CD4-positive, alpha-beta memory T cell (primary cell): ENCODE data around the gene DRC3. TPM values are rescaled to one million over a fixed set of nuclear protein-coding genes. Genes with fewer than 3 reads are reported as not detected.

Experiments
- CTCF ChIA-PET: fragments of 350-600 bp; sonication (Branson Sonifier 250); formaldehyde crosslinking; loops from one replicate; lab custom pipeline; 2021; ENCODE audit warnings: inconsistent platforms; ENCODE audit not compliant: partially characterized antibody; lab: Charles Lee
- POLR2A ChIA-PET: fragments of 350-600 bp; sonication (Branson Sonifier 250); formaldehyde crosslinking; loops from one replicate; lab custom pipeline; 2021; ENCODE audit not compliant: partially characterized antibody; lab: Charles Lee
- DNase-seq, 5 donors: peaks; one replicate each; pipeline versions ENCODE4 v3.0.0 to v3.0.0-alpha.2; 2020 to 2022; ENCODE audit warnings: mixed read lengths in 1 of 5
- H3K27ac ChIP-seq: one replicate; pipeline ENCODE4 v1.7.0; 2013; ENCODE audit warnings: low read depth, low read length
- H3K27me3 ChIP-seq: 2 replicates; pipeline ENCODE4 v1.7.0; 2013; ENCODE audit warnings: mild to moderate bottlenecking, low read length, moderate library complexity; ENCODE audit not compliant: insufficient read depth
- H3K36me3 ChIP-seq: 2 replicates; pipeline ENCODE4 v1.7.0; 2013; ENCODE audit warnings: mild to moderate bottlenecking, low read length, moderate library complexity; ENCODE audit not compliant: insufficient read depth
- H3K4me1 ChIP-seq: 2 replicates; pipeline ENCODE4 v1.7.0; 2013; ENCODE audit warnings: mild to moderate bottlenecking, low read length, moderate library complexity; ENCODE audit not compliant: insufficient read depth
- H3K4me3 ChIP-seq, 2 donors: one replicate each; pipeline ENCODE4 v1.7.0; 2013; ENCODE audit warnings: low read length in 2 of 2, mild to moderate bottlenecking in 1 of 2
- H3K9me3 ChIP-seq, 2 donors: one replicate each; pipeline ENCODE4 v1.7.0; 2013; ENCODE audit warnings: low read length in 2 of 2, control low read depth in 1 of 2; ENCODE audit not compliant: control insufficient read depth in 1 of 2
- H3K27ac Mint-ChIP-seq, 7 donors: one replicate each; pipeline ENCODE4 v1.8.0; 2020 to 2021; ENCODE audit warnings: mixed read lengths in 7 of 7, mild to moderate bottlenecking in 6 of 7, inconsistent platforms in 3 of 7, moderate library complexity in 3 of 7
- H3K27me3 Mint-ChIP-seq, 2 donors: one replicate each; pipeline ENCODE4 v1.8.0; 2020 to 2021; ENCODE audit warnings: mixed read lengths in 2 of 2
- H3K36me3 Mint-ChIP-seq, 2 donors: one replicate each; pipeline ENCODE4 v1.8.0; 2020 to 2021; ENCODE audit warnings: mixed read lengths in 2 of 2, inconsistent platforms in 1 of 2, mild to moderate bottlenecking in 1 of 2
- H3K4me1 Mint-ChIP-seq, 4 donors: one replicate each; pipeline ENCODE4 v1.8.0; 2020 to 2021; ENCODE audit warnings: mixed read lengths in 4 of 4, mild to moderate bottlenecking in 1 of 4
- H3K4me3 Mint-ChIP-seq, 8 donors: one replicate each; pipeline ENCODE4 v1.8.0; 2020 to 2021; ENCODE audit warnings: mixed read lengths in 8 of 8, mild to moderate bottlenecking in 7 of 8, moderate library complexity in 6 of 8, inconsistent platforms in 3 of 8
- H3K9me3 Mint-ChIP-seq, 8 donors: one replicate each; pipeline ENCODE4 v1.8.0; 2020 to 2021; ENCODE audit warnings: mixed read lengths in 8 of 8, mild to moderate bottlenecking in 5 of 8, inconsistent platforms in 3 of 8, moderate library complexity in 1 of 8
- intact Hi-C: fragments of 100-400 bp; cut with micrococcal nuclease; formaldehyde crosslinking; loops from one replicate; pipeline ENCODE4 v1.15.1; 2023
- polyA plus RNA-seq, 2 donors: library from polyadenylated mRNA; unstranded; fragments of 300-500 nt; fragmentation: Illumina TruSeq; gene quantifications; one replicate each; pipeline ENCODE4 v1.2.3, GENCODE V29; 2021
- total RNA-seq, 2 experiments: library from RNA; stranded (reverse); gene quantifications; one replicate each; pipeline ENCODE4 v1.2.3, GENCODE V29; 2021

DRC3 gene
- total and polyA plus RNA-seq, 4 experiments from 2014 or later: 0.24 to 0.67 (median 0.64) TPM; not detected in 1

GRCh38 chr17:18037486-18037885, 64.8 kb downstream of the DRC3 start:
- H3K4me3 ChIP-seq: no peak overlapping the region
- Mint-ChIP-seq H3K36me3 (peaks cover 0 to 9% of the 10 kb centered on the region in 2 donors), H3K27me3 (no peaks in the 10 kb centered on the region), H3K4me1 (peaks cover 40 to 67% (median 51%) of the 10 kb centered on the region in 4 donors), H3K27ac (peak overlapping the region in 5 of 7 donors; percentile 38 to 99 (median 80)), H3K4me3 (peak overlapping the region; percentile 42 to 100 (median 98)), H3K9me3 (peaks cover 0 to 1% (median 0%) of the 10 kb centered on the region in 8 donors)
- no peaks in the 10 kb centered on the region for H3K27me3 ChIP-seq
- H3K36me3 ChIP-seq: no peaks in the 10 kb centered on the region
- no peaks in the 10 kb centered on the region for H3K9me3 ChIP-seq
- H3K27ac ChIP-seq: no peak overlapping the region
- ChIA-PET POLR2A (interaction anchor here (1.2 kb wide), 2 partner anchors 65 to 148 kb away, joined by 3 to 5 read pairs; partner anchors contain the start of genes DRC3 and TOM1L2), CTCF (interaction anchor here (1.7 kb wide), 1 partner anchor 357 kb away, joined by 5 read pairs; no protein-coding TSS in a partner anchor)
- H3K4me1 ChIP-seq: peaks cover 35% of the 10 kb centered on the region
- intact Hi-C loops: loop anchor here (5.0 kb wide), 1 partner anchor 560 kb away; the partner anchor contains the start of gene MED9
- no peak for DNase-seq

DNA sequence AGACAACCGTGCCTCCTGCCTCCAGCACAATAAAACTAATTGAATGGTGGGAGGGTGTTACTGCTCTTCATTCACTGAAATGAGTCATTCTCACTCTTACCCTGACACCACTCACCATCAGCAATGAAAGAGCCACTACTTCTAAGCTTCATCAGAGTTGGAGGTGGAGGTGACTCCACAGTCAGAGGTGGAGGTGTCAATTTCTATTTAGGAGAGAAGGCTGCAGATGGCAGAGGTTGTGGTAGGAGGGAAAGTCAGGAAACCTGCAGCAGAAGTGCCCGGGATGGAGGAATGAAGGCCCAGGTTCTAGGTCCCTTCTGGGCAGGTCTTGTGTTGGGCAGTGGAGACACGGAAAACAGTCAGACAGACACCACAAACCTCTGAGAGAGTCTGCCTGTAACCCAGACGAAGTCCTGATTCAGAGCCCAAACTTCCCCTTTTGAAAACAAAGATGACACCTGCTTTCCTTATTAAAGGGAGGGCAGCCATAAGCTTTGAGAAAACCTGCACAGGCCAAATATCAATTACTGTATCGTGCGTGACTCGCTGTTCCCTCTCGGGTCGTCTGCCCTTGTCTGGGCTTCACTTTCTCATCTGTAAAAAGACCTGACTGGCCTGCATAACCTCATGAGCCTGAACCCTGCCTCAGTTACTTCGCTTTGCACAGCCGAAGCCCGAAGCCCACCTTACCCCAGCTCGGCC, 65.6 kb downstream of the DRC3 start:
- Histone ChIP-seq H3K4me3 (peak overlapping the region; percentile 72 to 79), H3K4me1 (peaks cover 28% of the 10 kb centered on the region), H3K36me3 (no peaks in the 10 kb centered on the region), H3K27me3 (no peaks in the 10 kb centered on the region), H3K27ac (peak overlapping the region; percentile 73), H3K9me3 (no peaks in the 10 kb centered on the region)
- POLR2A ChIA-PET: interaction anchor here (1.2 kb wide), 3 partner anchors 66 to 202 kb away, joined by 3 to 6 read pairs (median 5); partner anchors contain the start of genes DRC3, SREBF1 and TOM1L2
- Mint-ChIP-seq H3K4me1 (peaks cover 38 to 65% (median 53%) of the 10 kb centered on the region in 4 donors), H3K27me3 (no peaks in the 10 kb centered on the region), H3K27ac (peak overlapping the region; percentile 80 to 100 (median 99)), H3K36me3 (peaks cover 0 to 9% of the 10 kb centered on the region in 2 donors), H3K4me3 (peak overlapping the region; percentile 92 to 100 (median 100)), H3K9me3 (peaks cover 0 to 1% (median 0%) of the 10 kb centered on the region in 8 donors)
- CTCF ChIA-PET: interaction anchor here (0.7 to 1.7 kb wide), 3 partner anchors 9 to 358 kb away, joined by 3 to 5 read pairs (median 5); no protein-coding TSS in a partner anchor
- intact Hi-C loops: loop anchor here (2.0 to 5.0 kb wide), 4 partner anchors 49 to 561 kb away; partner anchors contain the start of genes ALKBH5, DRG2, MED9 and PEMT
- peak in 1 of 5 donors; percentile 59 for DNase-seq

DNA sequence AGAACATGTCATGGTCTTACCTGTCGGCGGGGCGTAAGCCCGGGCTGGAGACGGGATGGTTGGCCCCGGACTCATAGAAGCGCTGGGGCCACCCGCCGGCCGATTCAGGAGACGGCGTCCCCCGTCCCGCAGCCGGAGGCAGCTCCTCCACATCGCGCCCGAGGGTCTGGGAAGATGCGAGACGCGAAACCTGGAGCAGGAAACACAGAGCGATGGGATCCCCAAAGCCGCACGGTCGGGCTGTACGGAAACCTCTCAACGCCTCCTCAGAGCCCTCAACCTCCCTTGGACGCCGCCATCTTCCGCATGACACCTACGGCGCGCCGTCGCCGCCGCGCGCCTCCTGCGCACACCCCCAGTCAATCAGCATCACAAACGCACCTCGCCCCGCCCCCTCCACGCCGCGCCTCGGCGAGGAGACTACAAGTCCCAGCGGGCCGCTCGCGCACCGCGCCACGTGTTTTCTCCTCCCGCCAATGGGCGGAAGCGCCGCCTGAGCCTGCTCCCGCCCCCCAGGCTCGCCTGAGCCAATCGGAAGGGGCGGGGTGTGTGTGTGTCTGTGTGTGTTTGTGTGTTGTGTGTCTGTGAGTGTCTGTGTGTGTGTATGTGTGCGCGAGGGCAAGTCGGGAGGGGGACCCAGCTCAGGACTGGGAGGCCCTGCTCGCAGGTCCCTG, 66.3 kb downstream of the DRC3 start, which contains the start of the genes ATPAF2 and GID4:
TSS of gene ATPAF2 (minus strand) at position 308 of the 674 bp plus-strand sequence. CDS start at position 153, 155 bp downstream.
TSS of gene GID4 (plus strand) at position 548 of the 674 bp plus-strand sequence. CDS start at position 605, 57 bp downstream.
- H3K9me3 ChIP-seq: no peaks in the 10 kb centered on the region
- Mint-ChIP-seq H3K27ac (peak within 1 kb of the TSS; percentile 80 to 100 (median 99)), H3K4me3 (peak within 1 kb of the TSS; percentile 92 to 100 (median 100)), H3K9me3 (peaks cover 0 to 1% (median 0%) of the 10 kb centered on the region in 8 donors), H3K4me1 (peaks cover 34 to 60% (median 48%) of the 10 kb centered on the region in 4 donors), H3K36me3 (peaks cover 0 to 9% of the 10 kb centered on the region in 2 donors), H3K27me3 (no peaks in the 10 kb centered on the region)
- H3K4me1 ChIP-seq: peaks cover 26% of the 10 kb centered on the region
- H3K27ac ChIP-seq: peak within 1 kb of the TSS; percentile 73
- intact Hi-C loops: loop anchor here (1.0 to 5.0 kb wide), 6 partner anchors 48 to 562 kb away; partner anchors contain the start of genes ALKBH5, DRC3, DRG2 and MED9
- peak within 1 kb of the TSS; percentile 72 to 79 for H3K4me3 ChIP-seq
- POLR2A ChIA-PET: interaction anchor here (1.2 kb wide), 2 partner anchors 149 to 203 kb away, joined by 3 to 6 read pairs; partner anchors contain the start of gene SREBF1
- H3K27me3 ChIP-seq: no peaks in the 10 kb centered on the region
- no peaks in the 10 kb centered on the region for H3K36me3 ChIP-seq
- CTCF ChIA-PET: interaction anchor here (0.7 to 1.7 kb wide), 3 partner anchors 10 to 359 kb away, joined by 3 to 5 read pairs (median 5); no protein-coding TSS in a partner anchor
- peak; percentile 99 to 100 (median 100) for DNase-seq

DNA sequence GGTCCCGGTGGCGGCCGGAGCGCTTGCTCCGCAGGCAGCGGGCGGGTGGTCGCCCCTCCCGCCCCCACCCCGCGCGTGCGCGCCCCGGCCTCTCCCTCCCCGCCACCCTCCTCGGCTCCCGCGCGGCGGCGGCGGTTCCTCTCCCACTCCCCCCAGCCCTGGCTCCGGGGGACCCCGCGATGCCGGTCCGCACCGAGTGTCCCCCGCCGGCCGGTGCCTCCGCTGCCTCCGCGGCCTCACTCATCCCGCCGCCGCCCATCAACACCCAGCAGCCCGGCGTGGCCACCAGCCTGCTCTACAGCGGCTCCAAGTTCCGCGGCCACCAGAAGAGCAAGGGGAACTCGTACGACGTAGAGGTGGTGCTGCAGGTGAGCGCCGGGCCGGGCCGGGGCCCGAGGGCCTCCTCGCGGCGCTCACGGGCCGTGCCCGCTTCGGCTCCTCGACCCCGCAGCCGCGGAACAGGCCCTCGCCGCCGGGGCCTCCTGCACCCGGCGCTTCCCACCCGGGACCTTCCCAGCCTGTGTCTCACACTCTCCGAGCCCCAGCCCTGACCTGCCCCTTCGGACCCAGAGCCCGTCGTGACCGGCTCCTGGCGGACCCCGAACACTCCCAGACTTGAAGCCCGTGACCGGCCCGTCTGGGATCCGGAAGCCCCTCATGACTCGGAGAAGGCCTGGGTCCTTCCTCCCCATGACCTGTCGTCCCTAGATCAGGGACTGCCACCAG, 67.0 kb downstream of the DRC3 start:
- H3K9me3 ChIP-seq: no peaks in the 10 kb centered on the region
- peaks cover 34 to 67% (median 48%) of the 10 kb centered on the region in 4 donors for H3K4me1 Mint-ChIP-seq
- peak overlapping the region; percentile 39 to 79 for H3K4me3 ChIP-seq
- H3K36me3 Mint-ChIP-seq: peaks cover 0 to 9% of the 10 kb centered on the region in 2 donors
- no peaks in the 10 kb centered on the region for H3K36me3 ChIP-seq
- H3K4me1 ChIP-seq: peaks cover 26% of the 10 kb centered on the region
- ChIA-PET POLR2A (interaction anchor here (1.2 kb wide), 1 partner anchor 204 kb away, joined by 6 read pairs; the partner anchor contains the start of gene SREBF1), CTCF (no interaction called here)
- H3K27ac ChIP-seq: peak overlapping the region; percentile 73
- peak overlapping the region; percentile 80 to 100 (median 99) for H3K27ac Mint-ChIP-seq
- H3K27me3 Mint-ChIP-seq: no peaks in the 10 kb centered on the region
- H3K9me3 Mint-ChIP-seq: peaks cover 0 to 1% (median 0%) of the 10 kb centered on the region in 8 donors
- H3K27me3 ChIP-seq: no peaks in the 10 kb centered on the region
- no peak for DNase-seq
- H3K4me3 Mint-ChIP-seq: peak overlapping the region; percentile 92 to 100 (median 100)
- intact Hi-C loops: loop anchor here (1.0 to 5.0 kb wide), 6 partner anchors 47 to 562 kb away; partner anchors contain the start of genes ALKBH5, DRC3, DRG2 and MED9

DNA sequence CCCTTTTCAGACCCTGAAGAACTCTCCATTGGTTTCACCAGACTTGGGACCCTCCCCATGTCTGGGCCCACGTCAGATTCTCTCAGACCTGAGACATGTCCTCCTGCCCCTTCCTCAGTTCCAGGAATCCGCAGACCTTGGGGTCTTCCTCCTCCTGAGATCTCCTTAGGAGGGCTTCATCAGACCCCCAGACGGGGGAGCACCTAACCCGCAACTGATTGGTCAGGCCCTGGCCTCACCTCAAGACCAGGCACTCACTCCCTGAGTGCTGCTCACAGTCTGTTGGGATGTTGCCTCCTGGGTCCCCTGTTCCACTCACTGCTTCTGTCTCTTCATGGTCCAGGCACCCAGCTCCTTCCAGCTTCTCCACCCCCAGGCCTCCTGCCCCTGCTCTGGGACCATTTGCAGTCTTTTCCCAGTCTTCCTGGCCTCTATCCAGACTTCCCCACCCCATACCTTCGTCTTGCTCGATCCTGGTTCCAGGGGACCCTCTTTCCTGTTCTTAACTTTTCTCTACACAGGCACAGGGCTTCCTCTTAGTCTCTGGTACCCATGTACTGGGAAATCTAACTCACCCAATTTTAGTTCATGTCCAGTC, 67.7 kb downstream of the DRC3 start:
- peak overlapping the region; percentile 73 for H3K27ac ChIP-seq
- Mint-ChIP-seq H3K36me3 (peaks cover 0 to 9% of the 10 kb centered on the region in 2 donors), H3K27me3 (no peaks in the 10 kb centered on the region), H3K4me1 (peaks cover 34 to 68% (median 48%) of the 10 kb centered on the region in 4 donors), H3K27ac (peak overlapping the region; percentile 79 to 94 (median 90)), H3K9me3 (peaks cover 0 to 1% (median 0%) of the 10 kb centered on the region in 8 donors), H3K4me3 (peak overlapping the region; percentile 86 to 92 (median 90))
- no peaks in the 10 kb centered on the region for H3K9me3 ChIP-seq
- no peaks in the 10 kb centered on the region for H3K27me3 ChIP-seq
- ChIA-PET CTCF (no interaction called here), POLR2A (interaction anchor here (0.6 kb wide), 1 partner anchor 80 kb away, joined by 4 read pairs; no protein-coding TSS in a partner anchor)
- peaks cover 26% of the 10 kb centered on the region for H3K4me1 ChIP-seq
- intact Hi-C loops: no loop called here
- no peaks in the 10 kb centered on the region for H3K36me3 ChIP-seq
- peak overlapping the region; percentile 39 to 79 for H3K4me3 ChIP-seq
- no peak for DNase-seq

DNA sequence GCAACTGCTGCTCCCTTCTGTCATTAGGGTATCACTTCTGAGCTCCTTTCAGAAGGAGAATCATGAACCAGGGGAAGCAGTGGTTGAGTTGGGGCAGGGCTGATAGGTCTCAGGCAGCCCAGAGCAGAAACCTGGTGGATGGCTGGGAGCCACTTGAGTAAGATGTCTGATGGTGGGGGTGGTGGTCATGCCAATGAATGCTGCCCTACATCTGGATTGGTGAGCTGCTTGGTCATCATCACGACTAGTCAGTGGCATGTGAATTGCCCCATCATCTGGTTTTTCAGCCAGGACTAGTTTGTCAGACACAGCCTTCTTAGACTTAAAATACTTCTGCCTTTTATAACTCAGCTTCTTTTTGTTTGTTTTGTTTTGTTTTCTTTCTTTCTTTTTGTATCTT, 69.1 kb downstream of the DRC3 start:
- H3K9me3 ChIP-seq: no peaks in the 10 kb centered on the region
- ChIA-PET POLR2A (no interaction called here), CTCF (no interaction called here)
- peaks cover 26% of the 10 kb centered on the region for H3K4me1 ChIP-seq
- Mint-ChIP-seq H3K27me3 (no peaks in the 10 kb centered on the region), H3K9me3 (peaks cover 0 to 1% (median 0%) of the 10 kb centered on the region in 8 donors), H3K4me3 (peak overlapping the region in 7 of 8 donors; percentile 66 to 91 (median 87)), H3K4me1 (peaks cover 34 to 60% (median 46%) of the 10 kb centered on the region in 4 donors), H3K36me3 (peaks cover 1 to 9% of the 10 kb centered on the region in 2 donors), H3K27ac (peak overlapping the region in 2 of 7 donors; percentile 35 to 80)
- intact Hi-C loops: no loop called here
- DNase-seq: no peak
- H3K4me3 ChIP-seq: no peak overlapping the region
- no peaks in the 10 kb centered on the region for H3K27me3 ChIP-seq
- no peaks in the 10 kb centered on the region for H3K36me3 ChIP-seq
- no peak overlapping the region for H3K27ac ChIP-seq
